Neural cell (in vitro differentiated cells): ENCODE data around the gene LXN.

Source experiments
- EP300 ChIP-seq: fragments of 450-650 bp; conservative IDR thresholded peaks from 2 replicates; pipeline ENCODE4 v1.6.1; 2014; ENCODE audit warnings: antibody characterized with exemption, mild to moderate bottlenecking, moderate library complexity; ENCODE audit not compliant: poor library complexity, severe bottlenecking
- EZH2 ChIP-seq: fragments of 200-600, 300-800 bp; shearing (Covaris generic), sonication (generic); IDR thresholded peaks from 2 replicates; pipeline ENCODE4 v1.6.1; 2014; ENCODE audit warnings: antibody characterized with exemption, low read length, borderline replicate concordance, mild to moderate bottlenecking; ENCODE audit not compliant: insufficient read depth, poor library complexity, severe bottlenecking
- MXI1 ChIP-seq: fragments of 450-650 bp; conservative IDR thresholded peaks from 2 replicates; pipeline ENCODE4 v1.6.1; 2014; ENCODE audit warnings: antibody characterized with exemption, mild to moderate bottlenecking; ENCODE audit not compliant: poor library complexity, severe bottlenecking
- POLR2AphosphoS5 ChIP-seq: IDR thresholded peaks from 2 replicates; pipeline ENCODE4 v1.6.1; 2012
- RAD21 ChIP-seq: fragments of 450-650 bp; conservative IDR thresholded peaks from 2 replicates; pipeline ENCODE4 v1.6.1; 2014; ENCODE audit warnings: antibody characterized with exemption, mild to moderate bottlenecking, moderate library complexity
- SMC3 ChIP-seq: fragments of 450-650 bp; conservative IDR thresholded peaks from 2 replicates; pipeline ENCODE4 v1.6.1; 2014; ENCODE audit warnings: antibody characterized with exemption, mild to moderate bottlenecking, moderate library complexity; ENCODE audit not compliant: poor library complexity
- TAF1 ChIP-seq: IDR thresholded peaks from 2 replicates; pipeline ENCODE4 v1.6.1; 2012; ENCODE audit warnings: low read depth
- TF ChIP-seq, protein P1 (sequence below): fragments of 450-650 bp; IDR thresholded peaks from 2 replicates; pipeline ENCODE4 v1.5.1; 2014; ENCODE audit warnings: antibody characterized with exemption, mild to moderate bottlenecking, moderate library complexity; ENCODE audit not compliant: poor library complexity, severe bottlenecking
- TF ChIP-seq, protein P2 (sequence below): IDR thresholded peaks from 2 replicates; pipeline ENCODE4 v1.6.1; 2012; ENCODE audit warnings: borderline replicate concordance

DNA sequence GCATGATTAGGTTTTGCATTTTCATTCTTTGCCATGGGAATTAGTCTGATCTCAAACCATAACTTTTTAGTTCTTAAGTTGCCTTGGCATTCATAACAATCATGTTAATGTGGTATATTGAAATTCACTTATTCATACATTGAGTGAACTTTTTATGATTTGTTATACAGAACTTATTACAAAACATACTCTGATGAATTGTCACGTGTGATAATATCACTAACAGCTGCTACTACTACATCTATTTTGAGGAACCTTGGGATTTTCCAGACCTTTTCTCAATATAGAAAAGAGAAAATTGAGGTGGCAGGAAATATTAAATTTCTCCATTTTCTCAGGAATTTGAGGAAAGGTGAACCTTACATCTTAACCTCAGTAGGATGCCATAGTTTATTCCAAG is 9.2 kb downstream of the LXN start:
- TF ChIP-seq, protein P1, sequence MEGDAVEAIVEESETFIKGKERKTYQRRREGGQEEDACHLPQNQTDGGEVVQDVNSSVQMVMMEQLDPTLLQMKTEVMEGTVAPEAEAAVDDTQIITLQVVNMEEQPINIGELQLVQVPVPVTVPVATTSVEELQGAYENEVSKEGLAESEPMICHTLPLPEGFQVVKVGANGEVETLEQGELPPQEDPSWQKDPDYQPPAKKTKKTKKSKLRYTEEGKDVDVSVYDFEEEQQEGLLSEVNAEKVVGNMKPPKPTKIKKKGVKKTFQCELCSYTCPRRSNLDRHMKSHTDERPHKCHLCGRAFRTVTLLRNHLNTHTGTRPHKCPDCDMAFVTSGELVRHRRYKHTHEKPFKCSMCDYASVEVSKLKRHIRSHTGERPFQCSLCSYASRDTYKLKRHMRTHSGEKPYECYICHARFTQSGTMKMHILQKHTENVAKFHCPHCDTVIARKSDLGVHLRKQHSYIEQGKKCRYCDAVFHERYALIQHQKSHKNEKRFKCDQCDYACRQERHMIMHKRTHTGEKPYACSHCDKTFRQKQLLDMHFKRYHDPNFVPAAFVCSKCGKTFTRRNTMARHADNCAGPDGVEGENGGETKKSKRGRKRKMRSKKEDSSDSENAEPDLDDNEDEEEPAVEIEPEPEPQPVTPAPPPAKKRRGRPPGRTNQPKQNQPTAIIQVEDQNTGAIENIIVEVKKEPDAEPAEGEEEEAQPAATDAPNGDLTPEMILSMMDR, result no peak
- no peak for TF ChIP-seq EZH2
- TF ChIP-seq, protein P2, sequence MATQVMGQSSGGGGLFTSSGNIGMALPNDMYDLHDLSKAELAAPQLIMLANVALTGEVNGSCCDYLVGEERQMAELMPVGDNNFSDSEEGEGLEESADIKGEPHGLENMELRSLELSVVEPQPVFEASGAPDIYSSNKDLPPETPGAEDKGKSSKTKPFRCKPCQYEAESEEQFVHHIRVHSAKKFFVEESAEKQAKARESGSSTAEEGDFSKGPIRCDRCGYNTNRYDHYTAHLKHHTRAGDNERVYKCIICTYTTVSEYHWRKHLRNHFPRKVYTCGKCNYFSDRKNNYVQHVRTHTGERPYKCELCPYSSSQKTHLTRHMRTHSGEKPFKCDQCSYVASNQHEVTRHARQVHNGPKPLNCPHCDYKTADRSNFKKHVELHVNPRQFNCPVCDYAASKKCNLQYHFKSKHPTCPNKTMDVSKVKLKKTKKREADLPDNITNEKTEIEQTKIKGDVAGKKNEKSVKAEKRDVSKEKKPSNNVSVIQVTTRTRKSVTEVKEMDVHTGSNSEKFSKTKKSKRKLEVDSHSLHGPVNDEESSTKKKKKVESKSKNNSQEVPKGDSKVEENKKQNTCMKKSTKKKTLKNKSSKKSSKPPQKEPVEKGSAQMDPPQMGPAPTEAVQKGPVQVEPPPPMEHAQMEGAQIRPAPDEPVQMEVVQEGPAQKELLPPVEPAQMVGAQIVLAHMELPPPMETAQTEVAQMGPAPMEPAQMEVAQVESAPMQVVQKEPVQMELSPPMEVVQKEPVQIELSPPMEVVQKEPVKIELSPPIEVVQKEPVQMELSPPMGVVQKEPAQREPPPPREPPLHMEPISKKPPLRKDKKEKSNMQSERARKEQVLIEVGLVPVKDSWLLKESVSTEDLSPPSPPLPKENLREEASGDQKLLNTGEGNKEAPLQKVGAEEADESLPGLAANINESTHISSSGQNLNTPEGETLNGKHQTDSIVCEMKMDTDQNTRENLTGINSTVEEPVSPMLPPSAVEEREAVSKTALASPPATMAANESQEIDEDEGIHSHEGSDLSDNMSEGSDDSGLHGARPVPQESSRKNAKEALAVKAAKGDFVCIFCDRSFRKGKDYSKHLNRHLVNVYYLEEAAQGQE, result no peak
- TF ChIP-seq POLR2AphosphoS5, result no peak
- no peak for TF ChIP-seq MXI1
- TF ChIP-seq SMC3, result no peak
- no peak for TF ChIP-seq EP300
- TF ChIP-seq RAD21, result no peak
- TF ChIP-seq TAF1, result no peak
